ENCODE measurements around the gene MTHFS.

GRCh38 chr15:79897701-79898113 lies 893 bp upstream of the MTHFS start:
- TF ChIP-seq, protein P1, sequence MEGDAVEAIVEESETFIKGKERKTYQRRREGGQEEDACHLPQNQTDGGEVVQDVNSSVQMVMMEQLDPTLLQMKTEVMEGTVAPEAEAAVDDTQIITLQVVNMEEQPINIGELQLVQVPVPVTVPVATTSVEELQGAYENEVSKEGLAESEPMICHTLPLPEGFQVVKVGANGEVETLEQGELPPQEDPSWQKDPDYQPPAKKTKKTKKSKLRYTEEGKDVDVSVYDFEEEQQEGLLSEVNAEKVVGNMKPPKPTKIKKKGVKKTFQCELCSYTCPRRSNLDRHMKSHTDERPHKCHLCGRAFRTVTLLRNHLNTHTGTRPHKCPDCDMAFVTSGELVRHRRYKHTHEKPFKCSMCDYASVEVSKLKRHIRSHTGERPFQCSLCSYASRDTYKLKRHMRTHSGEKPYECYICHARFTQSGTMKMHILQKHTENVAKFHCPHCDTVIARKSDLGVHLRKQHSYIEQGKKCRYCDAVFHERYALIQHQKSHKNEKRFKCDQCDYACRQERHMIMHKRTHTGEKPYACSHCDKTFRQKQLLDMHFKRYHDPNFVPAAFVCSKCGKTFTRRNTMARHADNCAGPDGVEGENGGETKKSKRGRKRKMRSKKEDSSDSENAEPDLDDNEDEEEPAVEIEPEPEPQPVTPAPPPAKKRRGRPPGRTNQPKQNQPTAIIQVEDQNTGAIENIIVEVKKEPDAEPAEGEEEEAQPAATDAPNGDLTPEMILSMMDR (IDR thresholded peaks at IDR 0.05; ENCODE audit: low read depth, low read length, poor library complexity, severe bottlenecking), result no peak
- no peak for TF ChIP-seq EZH2phosphoT487 (IDR thresholded peaks at IDR 0.05; ENCODE audit: borderline replicate concordance, low read length)

Measured in DOHH2 (cell line).